Vagina (tissue), 2 donors: ENCODE measurements around the gene ESYT2.

Source experiments
- POLR2AphosphoS5 ChIP-seq, 2 donors: sonication (generic); formaldehyde crosslinking; IDR thresholded peaks; one replicate each; pipeline ENCODE4 v1.9.0; 2017; ENCODE audit warnings: antibody characterized with exemption in 2 of 2, mild to moderate bottlenecking in 2 of 2, low read depth in 1 of 2; ENCODE audit not compliant: insufficient read depth in 1 of 2
- TF ChIP-seq, protein P1 (sequence below), 3 experiments: fragments of 450-650 bp in 2 of 3; fragments of 200-600 bp in 1 of 3; sonication (generic) in 1 of 3; IDR thresholded peaks; one replicate each; pipeline ENCODE4 v1.5.1; 2017 to 2019; ENCODE audit warnings: antibody characterized with exemption in 3 of 3, mild to moderate bottlenecking in 2 of 3, moderate library complexity in 2 of 3

DNA sequence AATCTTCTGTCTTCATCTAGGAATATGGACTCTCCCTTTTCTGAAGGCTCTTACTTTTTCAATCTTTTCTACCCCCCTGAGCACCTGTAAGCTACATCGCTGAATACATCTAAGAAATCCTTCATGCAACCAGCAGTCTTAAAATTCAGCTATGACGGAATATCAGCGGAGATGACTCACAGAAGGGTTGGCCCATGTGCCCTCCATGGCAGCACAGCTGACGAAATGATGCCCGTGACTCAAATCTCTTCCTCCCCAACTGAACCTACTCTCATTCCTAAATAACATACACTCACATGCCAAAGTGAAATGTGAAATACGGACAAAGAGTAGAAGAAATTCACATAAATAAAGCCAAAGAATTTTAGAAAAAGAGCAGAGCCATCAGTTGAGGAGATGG lies 94.4 kb downstream of the ESYT2 start:
- TF ChIP-seq POLR2AphosphoS5 (IDR thresholded peaks at IDR 0.05; ENCODE audit: insufficient read depth in 1 of 2, low read depth in 1 of 2) = no peak
- TF ChIP-seq, protein P1, sequence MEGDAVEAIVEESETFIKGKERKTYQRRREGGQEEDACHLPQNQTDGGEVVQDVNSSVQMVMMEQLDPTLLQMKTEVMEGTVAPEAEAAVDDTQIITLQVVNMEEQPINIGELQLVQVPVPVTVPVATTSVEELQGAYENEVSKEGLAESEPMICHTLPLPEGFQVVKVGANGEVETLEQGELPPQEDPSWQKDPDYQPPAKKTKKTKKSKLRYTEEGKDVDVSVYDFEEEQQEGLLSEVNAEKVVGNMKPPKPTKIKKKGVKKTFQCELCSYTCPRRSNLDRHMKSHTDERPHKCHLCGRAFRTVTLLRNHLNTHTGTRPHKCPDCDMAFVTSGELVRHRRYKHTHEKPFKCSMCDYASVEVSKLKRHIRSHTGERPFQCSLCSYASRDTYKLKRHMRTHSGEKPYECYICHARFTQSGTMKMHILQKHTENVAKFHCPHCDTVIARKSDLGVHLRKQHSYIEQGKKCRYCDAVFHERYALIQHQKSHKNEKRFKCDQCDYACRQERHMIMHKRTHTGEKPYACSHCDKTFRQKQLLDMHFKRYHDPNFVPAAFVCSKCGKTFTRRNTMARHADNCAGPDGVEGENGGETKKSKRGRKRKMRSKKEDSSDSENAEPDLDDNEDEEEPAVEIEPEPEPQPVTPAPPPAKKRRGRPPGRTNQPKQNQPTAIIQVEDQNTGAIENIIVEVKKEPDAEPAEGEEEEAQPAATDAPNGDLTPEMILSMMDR (IDR thresholded peaks at IDR 0.05) = no peak
